Activated gamma-delta T cell treated with anti-CD3 and anti-CD28 coated beads, Interleukin-2, amount 50 U/mL, for 16 hours (primary cell): ENCODE results near the gene PIP4K2A.

Source experiments
- DNase-seq: peaks from one replicate; pipeline ENCODE4 v3.0.0-alpha.2; 2020; ENCODE audit warnings: low read depth

PIP4K2A gene

GRCh38 chr10:22599048-22599561 lies 115.3 kb downstream of the PIP4K2A start:
- no peak for DNase-seq

- DNase-seq: no peak
These were observed 115.9 kb downstream of the PIP4K2A start for GRCh38 chr10:22598478-22598877.

GRCh38 chr10:22597138-22597537 lies 117.2 kb downstream of the PIP4K2A start:
- no peak for DNase-seq

- DNase-seq: no peak
These were observed 120.7 kb downstream of the PIP4K2A start for GRCh38 chr10:22593636-22594198.

GRCh38 chr10:22593026-22593425 lies 121.4 kb downstream of the PIP4K2A start:
- no peak for DNase-seq

GRCh38 chr10:22589851-22590514 lies 124.4 kb downstream of the PIP4K2A start:
- DNase-seq: no peak

GRCh38 chr10:22588462-22588861 lies 125.9 kb downstream of the PIP4K2A start:
- DNase-seq: no peak

GRCh38 chr10:22583683-22584082 lies 130.7 kb downstream of the PIP4K2A start:
- no peak for DNase-seq

GRCh38 chr10:22581461-22581860 lies 132.9 kb downstream of the PIP4K2A start:
- no peak for DNase-seq

GRCh38 chr10:22580711-22581110 lies 133.7 kb downstream of the PIP4K2A start:
- DNase-seq: no peak

- DNase-seq: no peak
These were observed 134.6 kb downstream of the PIP4K2A start for GRCh38 chr10:22579826-22580225.

GRCh38 chr10:22573820-22574569 lies 140.4 kb downstream of the PIP4K2A start:
- DNase-seq: no peak

GRCh38 chr10:22570733-22571430 lies 143.5 kb downstream of the PIP4K2A start:
- no peak for DNase-seq

- DNase-seq: no peak
These were observed 144.1 kb downstream of the PIP4K2A start for GRCh38 chr10:22570234-22570633.

GRCh38 chr10:22568928-22569327 lies 145.4 kb downstream of the PIP4K2A start:
- DNase-seq: no peak

- no peak for DNase-seq
These were observed 150.3 kb downstream of the PIP4K2A start for GRCh38 chr10:22564060-22564459.

- DNase-seq: no peak
These were observed 152.5 kb downstream of the PIP4K2A start for GRCh38 chr10:22561909-22562308.

GRCh38 chr10:22560913-22561239 lies 153.5 kb downstream of the PIP4K2A start:
- no peak for DNase-seq

GRCh38 chr10:22560096-22560912 lies 154.1 kb downstream of the PIP4K2A start:
- DNase-seq: no peak

GRCh38 chr10:22557321-22557720 lies 157.1 kb downstream of the PIP4K2A start:
- DNase-seq: no peak

GRCh38 chr10:22556774-22557173 lies 157.6 kb downstream of the PIP4K2A start:
- DNase-seq: no peak
